ENCODE results near the gene MACROH2A1.

MACROH2A1 gene

DNA sequence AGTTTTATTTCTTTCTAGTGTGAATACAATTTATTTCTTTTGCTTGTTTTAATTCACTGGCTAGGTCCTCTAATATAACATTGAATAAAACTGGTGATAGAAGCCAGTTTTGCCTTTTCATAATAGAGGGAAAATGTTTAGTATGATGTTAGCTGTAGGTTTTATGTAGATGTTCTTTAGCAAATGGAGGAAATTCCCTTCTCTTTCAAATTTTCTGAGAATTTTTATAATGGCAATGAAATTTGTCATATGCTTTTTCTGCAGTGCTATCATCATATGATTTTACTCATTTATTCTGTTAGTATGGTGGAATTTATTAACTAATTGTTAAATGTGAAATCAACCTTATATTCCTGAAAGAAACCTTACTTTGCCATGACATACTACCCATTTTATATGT lies 18.1 kb upstream of the MACROH2A1 start:
- no peak for DNase-seq (ENCODE audit: low read depth in 1 of 2, low spot score in 1 of 2)
- Histone ChIP-seq H3K27ac (replicated peaks) (no peak overlapping the region), H3K4me3 (replicated peaks; ENCODE audit: insufficient read depth, low read length) (no peak overlapping the region), H3K27me3 (ENCODE audit: insufficient read depth, poor library complexity, severe bottlenecking) (no peaks in the 10 kb centered on the region)
- TF ChIP-seq, protein P1, sequence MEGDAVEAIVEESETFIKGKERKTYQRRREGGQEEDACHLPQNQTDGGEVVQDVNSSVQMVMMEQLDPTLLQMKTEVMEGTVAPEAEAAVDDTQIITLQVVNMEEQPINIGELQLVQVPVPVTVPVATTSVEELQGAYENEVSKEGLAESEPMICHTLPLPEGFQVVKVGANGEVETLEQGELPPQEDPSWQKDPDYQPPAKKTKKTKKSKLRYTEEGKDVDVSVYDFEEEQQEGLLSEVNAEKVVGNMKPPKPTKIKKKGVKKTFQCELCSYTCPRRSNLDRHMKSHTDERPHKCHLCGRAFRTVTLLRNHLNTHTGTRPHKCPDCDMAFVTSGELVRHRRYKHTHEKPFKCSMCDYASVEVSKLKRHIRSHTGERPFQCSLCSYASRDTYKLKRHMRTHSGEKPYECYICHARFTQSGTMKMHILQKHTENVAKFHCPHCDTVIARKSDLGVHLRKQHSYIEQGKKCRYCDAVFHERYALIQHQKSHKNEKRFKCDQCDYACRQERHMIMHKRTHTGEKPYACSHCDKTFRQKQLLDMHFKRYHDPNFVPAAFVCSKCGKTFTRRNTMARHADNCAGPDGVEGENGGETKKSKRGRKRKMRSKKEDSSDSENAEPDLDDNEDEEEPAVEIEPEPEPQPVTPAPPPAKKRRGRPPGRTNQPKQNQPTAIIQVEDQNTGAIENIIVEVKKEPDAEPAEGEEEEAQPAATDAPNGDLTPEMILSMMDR (IDR thresholded peaks at IDR 0.05; ENCODE audit: insufficient read depth, low read length): no peak
- TF ChIP-seq GABPA (IDR thresholded peaks at IDR 0.05; ENCODE audit: low read depth): no peak
- no peak for TF ChIP-seq SPI1 (IDR thresholded peaks at IDR 0.05; ENCODE audit: borderline replicate concordance, low read depth)
- TF ChIP-seq POLR2AphosphoS5 (IDR thresholded peaks at IDR 0.05; ENCODE audit: low read depth): no peak
- TF ChIP-seq, protein P2, sequence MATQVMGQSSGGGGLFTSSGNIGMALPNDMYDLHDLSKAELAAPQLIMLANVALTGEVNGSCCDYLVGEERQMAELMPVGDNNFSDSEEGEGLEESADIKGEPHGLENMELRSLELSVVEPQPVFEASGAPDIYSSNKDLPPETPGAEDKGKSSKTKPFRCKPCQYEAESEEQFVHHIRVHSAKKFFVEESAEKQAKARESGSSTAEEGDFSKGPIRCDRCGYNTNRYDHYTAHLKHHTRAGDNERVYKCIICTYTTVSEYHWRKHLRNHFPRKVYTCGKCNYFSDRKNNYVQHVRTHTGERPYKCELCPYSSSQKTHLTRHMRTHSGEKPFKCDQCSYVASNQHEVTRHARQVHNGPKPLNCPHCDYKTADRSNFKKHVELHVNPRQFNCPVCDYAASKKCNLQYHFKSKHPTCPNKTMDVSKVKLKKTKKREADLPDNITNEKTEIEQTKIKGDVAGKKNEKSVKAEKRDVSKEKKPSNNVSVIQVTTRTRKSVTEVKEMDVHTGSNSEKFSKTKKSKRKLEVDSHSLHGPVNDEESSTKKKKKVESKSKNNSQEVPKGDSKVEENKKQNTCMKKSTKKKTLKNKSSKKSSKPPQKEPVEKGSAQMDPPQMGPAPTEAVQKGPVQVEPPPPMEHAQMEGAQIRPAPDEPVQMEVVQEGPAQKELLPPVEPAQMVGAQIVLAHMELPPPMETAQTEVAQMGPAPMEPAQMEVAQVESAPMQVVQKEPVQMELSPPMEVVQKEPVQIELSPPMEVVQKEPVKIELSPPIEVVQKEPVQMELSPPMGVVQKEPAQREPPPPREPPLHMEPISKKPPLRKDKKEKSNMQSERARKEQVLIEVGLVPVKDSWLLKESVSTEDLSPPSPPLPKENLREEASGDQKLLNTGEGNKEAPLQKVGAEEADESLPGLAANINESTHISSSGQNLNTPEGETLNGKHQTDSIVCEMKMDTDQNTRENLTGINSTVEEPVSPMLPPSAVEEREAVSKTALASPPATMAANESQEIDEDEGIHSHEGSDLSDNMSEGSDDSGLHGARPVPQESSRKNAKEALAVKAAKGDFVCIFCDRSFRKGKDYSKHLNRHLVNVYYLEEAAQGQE (IDR thresholded peaks at IDR 0.05; ENCODE audit: insufficient replicate concordance, low read depth): no peak

DNA sequence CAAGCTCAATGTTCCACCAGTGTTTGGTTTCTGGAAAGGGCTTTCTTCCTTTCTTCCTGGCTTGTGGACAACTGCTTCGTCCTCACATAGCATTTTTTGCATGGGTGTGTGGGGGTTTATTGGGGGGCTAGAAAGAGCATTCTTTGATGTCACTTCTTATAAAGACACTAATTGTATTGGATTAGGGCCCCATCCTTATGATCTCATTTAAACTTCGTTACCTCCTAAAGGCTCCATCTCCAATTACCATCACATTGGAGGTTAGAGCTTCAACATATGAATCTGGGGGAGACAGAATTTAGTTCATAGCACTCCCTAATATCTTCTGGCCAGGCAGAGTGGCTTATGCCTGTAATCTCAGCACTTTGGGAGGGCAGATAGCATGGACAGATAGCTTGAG lies 6.1 kb upstream of the MACROH2A1 start:
- TF ChIP-seq POLR2AphosphoS5 (IDR thresholded peaks at IDR 0.05; ENCODE audit: low read depth) (no peak), SPI1 (IDR thresholded peaks at IDR 0.05; ENCODE audit: borderline replicate concordance, low read depth) (no peak)
- TF ChIP-seq, protein P2 (IDR thresholded peaks at IDR 0.05; ENCODE audit: insufficient replicate concordance, low read depth): no peak
- TF ChIP-seq, protein P1 (IDR thresholded peaks at IDR 0.05; ENCODE audit: insufficient read depth, low read length): no peak
- no peak overlapping the region for H3K27ac ChIP-seq (replicated peaks)
- H3K27me3 ChIP-seq (ENCODE audit: insufficient read depth, poor library complexity, severe bottlenecking): no peaks in the 10 kb centered on the region
- H3K4me3 ChIP-seq (replicated peaks; ENCODE audit: insufficient read depth, low read length): no peak overlapping the region
- DNase-seq (ENCODE audit: low read depth in 1 of 2, low spot score in 1 of 2): no peak

DNA sequence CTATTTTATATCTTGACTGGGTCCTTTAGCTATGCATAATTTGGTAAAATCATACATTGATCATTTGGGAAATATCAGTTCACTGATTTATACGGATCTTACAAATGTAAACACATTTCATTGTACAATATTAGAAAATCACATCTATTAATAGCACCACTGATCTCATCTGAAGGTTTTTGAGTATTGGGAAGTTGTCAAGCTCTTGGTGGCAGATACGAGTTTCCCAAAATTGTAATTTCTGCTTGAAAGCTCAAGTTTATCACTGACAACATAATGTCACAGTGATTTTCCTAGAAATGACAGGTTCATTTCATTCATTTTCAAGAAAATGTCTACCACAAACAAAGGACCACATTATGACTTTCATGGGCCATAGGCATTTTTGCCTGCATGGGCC lies 3.0 kb upstream of the MACROH2A1 start:
- TF ChIP-seq POLR2AphosphoS5 (IDR thresholded peaks at IDR 0.05; ENCODE audit: low read depth): no peak
- TF ChIP-seq, protein P1 (IDR thresholded peaks at IDR 0.05; ENCODE audit: insufficient read depth, low read length): no peak
- TF ChIP-seq, protein P2 (IDR thresholded peaks at IDR 0.05; ENCODE audit: insufficient replicate concordance, low read depth): no peak
- no peak for TF ChIP-seq GABPA (IDR thresholded peaks at IDR 0.05; ENCODE audit: low read depth)
- TF ChIP-seq SPI1 (IDR thresholded peaks at IDR 0.05; ENCODE audit: borderline replicate concordance, low read depth): no peak
- Histone ChIP-seq H3K4me3 (replicated peaks; ENCODE audit: insufficient read depth, low read length) (no peak overlapping the region), H3K27me3 (ENCODE audit: insufficient read depth, poor library complexity, severe bottlenecking) (no peaks in the 10 kb centered on the region), H3K27ac (replicated peaks) (no peak overlapping the region)
- no peak for DNase-seq (ENCODE audit: low read depth in 1 of 2, low spot score in 1 of 2)
